Activated CD4-positive, alpha-beta T cell treated with anti-CD3 and anti-CD28 coated beads, Interleukin-2, Interleukin-6, amounts not matched to agents 100 ng/mL and 50 ng/mL, durations not matched to agents 16 hours and 8 hours (primary cell): Measurements from ENCODE around the gene PAPOLG.
"Not testable (repeated sequence)": the region's sequence is repeated elsewhere in the genome, so short reads cannot be mapped to it uniquely, and the experiment has no call there.

Experiments
- DNase-seq: peaks from one replicate; pipeline ENCODE4 v3.0.0-alpha.2; 2020

The PAPOLG gene

DNA sequence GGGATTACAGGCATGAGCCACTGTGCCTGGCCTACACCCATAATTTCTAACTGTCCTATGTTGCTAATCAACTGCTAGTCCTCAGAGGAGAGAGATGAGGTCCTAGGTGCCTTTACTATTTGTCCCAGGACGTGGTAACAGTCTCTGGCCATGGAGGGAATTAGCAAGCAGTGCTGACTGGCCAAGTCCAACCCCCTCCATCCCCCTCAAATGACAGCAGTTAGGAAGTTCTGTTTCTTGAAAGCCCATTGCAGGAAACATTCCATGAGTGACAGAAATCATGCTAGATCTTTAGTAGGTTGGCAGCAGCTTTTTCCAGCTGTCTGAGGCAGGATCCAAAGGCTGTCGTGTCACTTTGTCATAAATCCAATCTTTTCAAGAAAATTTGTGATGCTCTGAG lies 69.6 kb downstream of the PAPOLG start:
- no peak for DNase-seq

DNA sequence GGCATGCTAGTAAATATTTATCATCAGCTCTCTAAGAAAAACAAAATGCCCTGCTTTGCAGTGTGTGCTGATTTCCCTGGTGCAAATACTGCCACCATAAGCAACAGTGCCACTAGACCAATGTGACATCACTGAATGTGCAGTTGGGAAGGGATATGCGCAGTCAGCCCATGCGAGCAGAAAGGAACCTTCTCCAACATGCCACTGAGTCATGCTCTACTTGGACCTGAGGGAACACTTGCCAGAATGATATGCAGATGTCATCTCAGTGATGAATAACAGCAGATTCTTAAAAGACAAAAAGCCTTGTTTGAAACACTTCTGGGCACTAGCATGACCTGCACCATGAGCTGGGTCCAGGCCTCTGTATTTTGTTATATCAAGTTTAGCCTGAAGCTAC lies 70.0 kb downstream of the PAPOLG start:
- no peak for DNase-seq

DNA sequence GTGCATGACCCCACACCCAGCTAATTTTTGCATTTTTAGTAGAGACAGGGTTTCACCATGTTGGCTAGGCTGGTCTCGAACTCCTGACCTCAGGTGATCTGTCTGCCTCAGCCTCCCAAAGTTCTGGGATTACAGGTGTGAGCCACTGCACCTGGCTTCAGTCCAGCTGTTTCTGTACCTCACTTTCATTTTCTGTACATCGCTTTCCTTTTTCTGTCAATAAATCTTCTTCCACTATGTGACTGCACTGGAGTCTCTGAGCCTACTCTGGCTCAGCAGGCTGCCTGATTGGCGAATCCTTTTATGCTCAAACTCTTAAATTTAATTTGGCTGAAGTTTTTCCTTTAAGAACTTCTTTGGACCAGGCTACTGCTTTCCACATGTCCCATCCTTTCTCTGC lies 70.8 kb downstream of the PAPOLG start:
- DNase-seq = not testable (repeated sequence)

DNA sequence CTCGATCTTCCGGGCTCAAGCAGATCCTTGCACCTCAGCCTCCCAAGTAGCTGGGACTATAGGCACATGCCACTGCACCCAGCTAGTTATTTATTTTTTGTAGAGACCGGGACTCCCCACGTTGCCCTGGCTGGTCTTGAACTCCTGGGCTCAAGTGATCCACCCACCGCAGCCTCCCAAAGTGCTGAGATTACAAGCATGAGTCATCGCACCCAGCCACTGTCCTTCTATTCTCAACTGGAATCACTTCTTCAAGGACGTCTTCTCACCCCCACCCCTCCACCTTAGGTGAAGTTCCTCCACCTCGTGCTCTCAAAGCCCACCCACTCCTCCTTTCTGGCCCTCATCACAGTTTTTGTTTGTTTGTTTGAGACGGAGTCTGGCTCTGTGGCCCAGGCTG lies 71.3 kb downstream of the PAPOLG start:
- DNase-seq = no peak

DNA sequence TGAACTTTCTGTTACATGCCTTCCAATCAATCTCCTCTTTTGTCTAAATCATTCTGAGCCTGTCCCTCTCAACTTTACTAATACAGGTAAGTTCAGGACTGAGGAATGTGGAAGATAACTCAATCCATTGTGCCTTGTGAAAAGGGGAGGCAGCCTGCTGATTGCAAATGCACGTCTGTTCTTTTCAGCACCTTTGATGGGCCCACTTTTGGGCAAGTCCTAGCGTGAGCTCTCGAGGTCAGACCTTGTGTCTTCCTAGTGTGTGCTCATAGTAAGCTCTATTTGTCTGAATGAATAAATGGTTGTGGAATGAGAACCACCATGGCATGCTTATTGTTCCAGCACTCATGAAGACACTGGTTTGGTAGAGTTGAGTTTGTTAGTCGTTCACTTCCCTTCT lies 74.9 kb downstream of the PAPOLG start:
- no peak for DNase-seq

DNA sequence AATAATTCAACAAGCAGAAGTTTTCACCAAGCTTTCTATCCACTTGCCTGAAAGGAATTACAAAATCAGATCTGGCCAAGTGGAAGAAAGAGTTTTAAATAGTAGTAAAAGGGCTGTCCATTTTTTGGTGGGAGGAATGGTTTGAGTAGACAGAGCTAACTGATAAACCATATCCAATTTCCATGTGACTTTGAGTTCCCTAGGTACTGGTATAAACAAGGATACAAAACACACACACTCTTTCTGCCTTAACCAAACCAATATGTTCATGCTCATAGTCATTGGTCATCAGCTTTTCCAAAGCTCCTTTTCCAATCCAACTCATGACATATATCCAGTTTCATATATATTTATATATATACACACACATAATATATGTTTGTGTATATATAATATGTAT lies 75.9 kb downstream of the PAPOLG start:
- DNase-seq = no peak

DNA sequence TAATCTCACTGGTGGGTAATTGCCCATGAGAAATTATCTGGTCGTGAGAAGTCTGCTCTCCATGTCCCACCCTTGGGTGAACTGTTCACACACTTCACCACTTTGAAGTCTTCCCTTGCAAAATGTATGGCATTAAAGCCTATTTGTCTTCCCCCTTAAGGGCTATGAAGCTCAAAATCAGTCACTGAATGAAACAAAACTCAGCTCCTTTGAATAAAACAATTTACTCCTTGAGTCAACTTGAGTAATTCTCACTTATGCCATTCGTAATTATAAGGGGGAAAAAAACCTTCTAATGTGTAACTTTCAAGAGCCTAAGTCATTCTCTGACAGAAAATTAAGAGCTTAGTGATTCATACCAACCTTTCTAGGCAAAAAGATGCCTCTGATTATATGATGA lies 76.6 kb downstream of the PAPOLG start:
- no peak for DNase-seq

DNA sequence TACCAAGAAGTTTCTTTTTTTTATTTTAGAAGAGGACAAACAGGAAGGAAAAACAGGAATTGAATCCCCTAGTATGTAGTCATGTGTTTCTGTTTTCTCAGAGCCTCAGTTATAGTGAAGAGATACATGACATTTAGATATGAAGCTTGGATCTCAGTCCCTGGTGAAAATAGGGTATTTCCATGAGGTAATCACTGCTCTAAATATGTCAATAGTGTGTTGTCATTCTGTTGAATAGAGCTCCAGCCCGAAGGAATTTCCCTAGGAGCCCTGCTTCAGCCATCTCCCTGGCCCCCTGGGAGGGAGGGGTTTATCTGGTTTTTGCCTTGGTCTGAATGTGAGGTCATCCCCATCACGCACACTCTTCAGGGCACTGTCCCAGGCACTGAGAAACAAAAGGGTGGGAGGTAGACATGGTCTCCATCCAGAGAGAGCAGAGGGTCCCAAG lies 78.2 kb downstream of the PAPOLG start:
- DNase-seq = no peak

DNA sequence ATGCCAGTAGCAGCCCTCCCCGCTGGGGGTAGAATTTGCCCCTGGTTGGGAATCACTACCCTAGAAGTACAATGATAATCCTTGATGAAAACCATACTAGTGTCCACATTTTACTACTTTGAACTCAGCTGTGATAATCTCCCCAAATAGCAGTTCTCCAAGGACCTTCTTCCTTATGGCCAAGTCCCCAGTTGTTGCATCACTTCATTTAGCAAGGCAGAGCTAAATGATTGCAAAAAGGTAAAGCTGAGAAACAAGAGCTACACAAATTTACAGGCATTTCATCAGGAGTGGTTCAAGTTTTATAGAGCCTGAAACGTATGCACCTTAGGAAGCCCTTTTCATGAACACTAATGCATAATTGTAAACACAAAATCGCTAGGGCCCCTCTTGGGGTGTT lies 80.4 kb downstream of the PAPOLG start:
- no peak for DNase-seq

DNA sequence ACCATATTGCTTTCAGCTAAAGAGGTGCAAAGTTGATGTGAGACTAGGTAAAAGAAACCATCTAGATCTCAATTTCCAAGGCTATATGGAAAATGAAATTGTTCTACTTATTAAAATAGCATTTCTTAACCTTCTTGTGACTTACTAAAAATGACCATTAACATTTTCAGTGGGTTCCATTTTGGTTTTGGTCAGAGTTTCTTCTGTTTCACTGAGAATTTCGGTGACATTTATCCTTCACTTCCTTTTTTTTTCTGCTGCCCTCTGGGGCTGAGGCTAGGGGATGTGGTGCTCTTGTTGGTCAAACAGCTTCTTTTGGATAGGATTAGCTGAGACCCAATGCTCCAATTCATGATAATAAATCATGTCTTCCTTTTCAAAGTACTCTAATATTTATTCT lies 81.1 kb downstream of the PAPOLG start:
- DNase-seq = no peak

DNA sequence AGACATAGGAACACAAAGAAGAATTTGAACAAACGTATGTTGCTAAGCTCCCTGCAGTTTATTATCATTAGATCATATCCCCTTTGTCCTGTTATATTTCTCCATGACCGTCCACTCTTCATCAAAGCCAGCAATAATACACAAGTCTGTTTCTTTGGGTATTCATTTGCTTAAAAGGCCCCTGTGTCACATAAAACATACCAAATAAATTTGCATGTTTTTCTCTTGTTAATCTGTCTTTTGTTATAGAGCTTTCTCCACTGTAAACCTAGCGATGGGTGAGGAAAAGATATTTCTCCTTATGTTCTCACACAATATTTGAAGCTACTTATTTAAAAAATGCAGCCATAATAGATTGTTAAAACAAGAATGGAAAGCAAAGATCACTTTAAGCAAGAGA lies 82.4 kb downstream of the PAPOLG start:
- no peak for DNase-seq

DNA sequence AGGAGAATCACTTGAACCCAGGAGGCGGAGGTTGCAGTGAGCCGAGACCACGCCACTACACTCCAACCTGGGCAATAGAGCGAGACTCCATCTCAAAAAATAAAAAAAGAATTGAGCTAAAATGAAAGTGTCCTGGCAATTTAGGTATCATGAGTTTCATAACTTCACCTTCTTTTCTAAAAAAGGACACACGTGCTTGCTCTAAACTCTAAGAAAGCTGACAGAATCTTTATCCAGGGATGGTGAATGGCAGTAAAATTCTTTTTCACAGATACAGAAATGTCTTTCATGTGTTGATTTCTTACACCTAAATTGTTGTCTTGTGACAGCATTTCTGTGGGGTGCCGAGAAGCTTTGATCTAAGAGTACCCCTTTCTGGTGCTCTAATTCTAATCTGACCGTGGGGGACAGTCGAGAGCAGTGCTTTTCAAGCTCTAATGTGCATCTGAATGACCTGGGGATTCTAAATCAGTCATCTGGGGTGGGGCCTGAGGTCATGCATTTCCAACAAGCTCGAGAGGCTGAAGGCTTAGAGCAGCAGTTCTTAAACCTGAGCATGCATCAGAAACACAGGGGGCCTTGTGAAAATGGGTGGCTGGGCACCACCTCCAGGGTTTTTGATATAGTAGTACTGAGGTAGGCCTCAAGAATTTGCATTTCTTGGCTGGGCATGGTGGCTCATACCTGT lies 83.2 kb downstream of the PAPOLG start:
- no peak for DNase-seq

DNA sequence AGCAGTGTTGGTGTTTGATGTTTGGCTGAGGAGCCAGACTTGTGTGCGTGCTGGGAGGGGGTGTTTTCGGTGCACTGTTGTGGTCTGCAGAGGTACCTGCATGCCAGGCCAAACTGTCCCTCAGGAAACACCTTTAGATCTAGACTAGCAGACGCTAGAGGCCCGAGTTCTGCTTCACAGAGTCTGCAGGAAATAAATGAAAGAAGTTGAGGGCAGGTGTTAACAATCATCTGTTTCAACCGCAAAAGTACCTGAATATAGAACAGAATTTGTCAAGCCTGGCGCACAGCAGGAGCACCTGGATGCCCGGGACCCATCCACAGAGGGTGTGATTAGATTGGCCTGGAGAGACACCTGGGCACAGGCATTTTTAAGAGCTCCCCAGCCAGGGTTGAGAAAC lies 84.8 kb downstream of the PAPOLG start:
- DNase-seq = no peak

DNA sequence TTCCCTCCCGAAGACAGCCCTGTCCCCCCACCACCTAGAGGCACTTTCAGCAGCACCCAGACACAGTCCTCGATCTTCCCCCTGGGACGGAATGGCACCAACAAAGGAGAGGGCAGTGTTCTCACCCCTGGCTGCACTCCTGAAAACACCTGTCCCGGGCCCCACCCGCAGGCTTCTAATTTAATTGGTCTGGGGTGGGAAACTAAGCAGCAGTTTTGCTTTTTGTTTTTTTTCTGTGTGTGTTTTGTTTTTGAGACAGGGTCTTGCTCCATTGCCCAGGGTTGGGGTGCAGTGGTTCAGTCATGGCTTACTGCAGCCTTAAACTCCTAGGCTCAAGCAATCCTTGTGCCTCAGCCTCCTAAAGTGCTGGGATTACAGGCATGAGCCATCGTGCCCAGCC lies 86.9 kb downstream of the PAPOLG start:
- DNase-seq = no peak

DNA sequence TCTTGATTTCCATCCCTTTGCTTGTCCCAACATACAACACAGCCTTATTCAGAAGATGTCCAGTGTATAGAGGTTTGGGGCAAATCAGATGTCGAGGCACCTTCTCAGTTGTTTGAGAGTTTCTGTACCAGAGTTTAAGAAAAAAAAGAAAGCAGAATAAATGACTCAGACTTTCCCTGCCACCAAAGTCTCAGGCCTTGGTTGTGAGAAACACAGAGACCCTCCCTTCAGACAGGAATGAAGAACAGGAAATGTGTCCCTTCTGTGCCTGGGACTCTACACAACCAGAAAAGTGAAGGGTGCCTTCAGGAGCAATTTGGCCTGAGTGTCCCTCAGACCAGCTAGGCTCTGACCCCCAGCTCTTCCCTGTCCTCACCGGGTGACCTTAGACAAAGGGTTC lies 88.0 kb downstream of the PAPOLG start:
- DNase-seq = no peak

DNA sequence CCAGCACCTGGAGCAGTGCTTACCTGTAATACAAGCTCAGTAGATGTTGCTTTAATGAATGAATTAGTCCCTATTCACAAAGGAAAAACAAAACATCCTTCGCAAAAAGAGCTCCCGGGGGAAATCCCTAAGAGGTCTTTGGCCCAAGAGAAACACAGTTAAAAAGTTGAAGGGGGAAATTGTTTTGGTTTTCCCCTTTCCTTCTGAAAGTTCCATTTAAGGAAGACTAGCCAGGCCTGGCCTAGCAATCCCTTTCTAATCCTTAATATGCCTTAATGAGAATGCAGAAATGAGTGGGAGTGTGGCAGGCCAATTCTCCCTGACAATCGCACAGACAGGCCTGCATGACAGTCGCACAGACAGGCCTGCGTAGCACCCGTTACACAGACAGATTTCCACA lies 91.8 kb downstream of the PAPOLG start:
- no peak for DNase-seq
